HepG2 (cell line): ENCODE measurements around the gene PAK3.

Source experiments
- CTCF ChIP-seq: sonication (generic); formaldehyde crosslinking; IDR thresholded peaks from 2 replicates; pipeline ENCODE4 v1.5.0; 2020; ENCODE audit warnings: mild to moderate bottlenecking, missing genetic modification reagents, moderate library complexity
- SUZ12 ChIP-seq: fragments of 150-350 bp; IDR thresholded peaks from 2 replicates; pipeline ENCODE4 v1.6.1; 2014; ENCODE audit warnings: low read depth, low read length
- ZNF451 ChIP-seq: sonication (generic); formaldehyde crosslinking; IDR thresholded peaks from 2 replicates; pipeline ENCODE4 v1.5.0; 2020; ENCODE audit warnings: mild to moderate bottlenecking, missing genetic modification reagents

- no peak for TF ChIP-seq SUZ12
- no peak for TF ChIP-seq CTCF (CRISPR knock-in tag)
- TF ChIP-seq ZNF451 (CRISPR knock-in tag): no peak
These were observed 48.4 kb upstream of the PAK3 start for GRCh38 chrX:111047575-111047974.
